Gastrocnemius medialis (tissue), 4 donors: ENCODE measurements around the gene HYAL4.

Experiments
- POLR2A ChIP-seq, 2 donors: fragments of 450-650 bp; IDR thresholded peaks; one replicate each; pipeline ENCODE4 v1.6.1; 2017; ENCODE audit warnings: antibody characterized with exemption in 2 of 2, mild to moderate bottlenecking in 2 of 2, moderate library complexity in 2 of 2
- TF ChIP-seq, protein P1 (sequence below), 5 experiments: fragments of 450-650 bp in 3 of 5; fragments of 200-600 bp in 2 of 5; sonication (generic) in 2 of 5; IDR thresholded peaks in 4 of 5; conservative IDR thresholded peaks in 1 of 5; 1 replicate in 4 of 5; 2 replicates in 1 of 5; pipeline ENCODE4 v1.5.1; 2016 to 2019; ENCODE audit warnings: antibody characterized with exemption in 5 of 5, mild to moderate bottlenecking in 3 of 5, moderate library complexity in 3 of 5

DNA sequence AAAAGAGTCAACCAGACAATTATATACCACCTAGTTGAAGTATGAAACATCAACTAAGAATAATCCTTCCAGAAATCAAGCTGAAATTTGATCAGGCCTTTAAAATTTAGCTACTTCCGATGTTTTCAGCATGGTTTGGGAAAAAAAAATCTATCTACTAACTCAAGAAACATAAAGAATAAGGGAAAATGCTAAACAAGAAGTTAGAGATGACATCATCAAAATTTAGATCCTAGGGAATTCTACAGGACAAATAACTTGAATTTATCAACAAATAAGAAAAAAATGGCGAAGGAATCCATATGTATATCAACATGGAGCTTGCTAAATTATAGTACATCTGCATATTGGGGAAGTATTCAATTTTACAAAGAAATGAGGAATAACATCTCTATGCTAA is 36.3 kb downstream of the HYAL4 start:
- TF ChIP-seq, protein P1, sequence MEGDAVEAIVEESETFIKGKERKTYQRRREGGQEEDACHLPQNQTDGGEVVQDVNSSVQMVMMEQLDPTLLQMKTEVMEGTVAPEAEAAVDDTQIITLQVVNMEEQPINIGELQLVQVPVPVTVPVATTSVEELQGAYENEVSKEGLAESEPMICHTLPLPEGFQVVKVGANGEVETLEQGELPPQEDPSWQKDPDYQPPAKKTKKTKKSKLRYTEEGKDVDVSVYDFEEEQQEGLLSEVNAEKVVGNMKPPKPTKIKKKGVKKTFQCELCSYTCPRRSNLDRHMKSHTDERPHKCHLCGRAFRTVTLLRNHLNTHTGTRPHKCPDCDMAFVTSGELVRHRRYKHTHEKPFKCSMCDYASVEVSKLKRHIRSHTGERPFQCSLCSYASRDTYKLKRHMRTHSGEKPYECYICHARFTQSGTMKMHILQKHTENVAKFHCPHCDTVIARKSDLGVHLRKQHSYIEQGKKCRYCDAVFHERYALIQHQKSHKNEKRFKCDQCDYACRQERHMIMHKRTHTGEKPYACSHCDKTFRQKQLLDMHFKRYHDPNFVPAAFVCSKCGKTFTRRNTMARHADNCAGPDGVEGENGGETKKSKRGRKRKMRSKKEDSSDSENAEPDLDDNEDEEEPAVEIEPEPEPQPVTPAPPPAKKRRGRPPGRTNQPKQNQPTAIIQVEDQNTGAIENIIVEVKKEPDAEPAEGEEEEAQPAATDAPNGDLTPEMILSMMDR (IDR thresholded peaks at IDR 0.05 in 4 of 5, conservative IDR thresholded peaks at IDR 0.05 in 1 of 5): no peak
- no peak for TF ChIP-seq POLR2A (IDR thresholded peaks at IDR 0.05)
